ENCODE measurements around the gene CDK8. TPM values are rescaled to one million over a fixed set of nuclear protein-coding genes. Genes with fewer than 3 reads are reported as not detected.

CDK8 gene
- total and polyA plus RNA-seq, 2 experiments from 2014 or later, result 13.6 to 24.0 TPM

GRCh38 chr13:26327940-26328725 lies 74.2 kb downstream of the CDK8 start:
- no peak overlapping the region for H3K27ac ChIP-seq (ENCODE audit: low read depth)
- Mint-ChIP-seq H3K9me3 (no peaks in the 10 kb centered on the region; the same call in 2 of the 3 replicates), H3K27me3 (ENCODE audit: insufficient read depth, low read depth, poor library complexity) (no peaks in the 10 kb centered on the region), H3K4me1 (peaks cover 26% of the 10 kb centered on the region), H3K36me3 (ENCODE audit: low read depth) (no peaks in the 10 kb centered on the region; the same call in 2 of the 3 replicates), H3K4me3 (no peak overlapping the region), H3K27ac (no peak overlapping the region)
- H3K27me3 ChIP-seq (ENCODE audit: insufficient read depth), result no peaks in the 10 kb centered on the region
- peaks cover 16% of the 10 kb centered on the region for H3K4me1 ChIP-seq (ENCODE audit: insufficient read depth)
- DNase-seq (ENCODE audit: low spot score) (no peak), ATAC-seq (no peak)
- H4K20me1 ChIP-seq (replicated peaks; ENCODE audit: insufficient read depth), result peaks cover 29% of the 10 kb centered on the region
- no peaks in the 10 kb centered on the region for H3K9me2 ChIP-seq (ENCODE audit: insufficient read depth)
- no peak overlapping the region for H3K4me2 ChIP-seq
- TF ChIP-seq JUNB (IDR thresholded peaks at IDR 0.05; ENCODE audit: unreplicated experiment) (no peak), POLR2AphosphoS5 (IDR thresholded peaks at IDR 0.05; ENCODE audit: low read depth) (no peak), EZH2 (IDR thresholded peaks at IDR 0.05; ENCODE audit: low read depth, unreplicated experiment) (no peak), CREB1 (CRISPR knock-in tag; IDR thresholded peaks at IDR 0.05; ENCODE audit: low read depth) (no peak), EZH2phosphoT487 (IDR thresholded peaks at IDR 0.05; ENCODE audit: unreplicated experiment) (no peak), ZNF114 (CRISPR knock-in tag; IDR thresholded peaks at IDR 0.05) (no peak), ZNF331 (CRISPR knock-in tag; IDR thresholded peaks at IDR 0.05; ENCODE audit: low read depth) (no peak)
- TF ChIP-seq, protein P1, sequence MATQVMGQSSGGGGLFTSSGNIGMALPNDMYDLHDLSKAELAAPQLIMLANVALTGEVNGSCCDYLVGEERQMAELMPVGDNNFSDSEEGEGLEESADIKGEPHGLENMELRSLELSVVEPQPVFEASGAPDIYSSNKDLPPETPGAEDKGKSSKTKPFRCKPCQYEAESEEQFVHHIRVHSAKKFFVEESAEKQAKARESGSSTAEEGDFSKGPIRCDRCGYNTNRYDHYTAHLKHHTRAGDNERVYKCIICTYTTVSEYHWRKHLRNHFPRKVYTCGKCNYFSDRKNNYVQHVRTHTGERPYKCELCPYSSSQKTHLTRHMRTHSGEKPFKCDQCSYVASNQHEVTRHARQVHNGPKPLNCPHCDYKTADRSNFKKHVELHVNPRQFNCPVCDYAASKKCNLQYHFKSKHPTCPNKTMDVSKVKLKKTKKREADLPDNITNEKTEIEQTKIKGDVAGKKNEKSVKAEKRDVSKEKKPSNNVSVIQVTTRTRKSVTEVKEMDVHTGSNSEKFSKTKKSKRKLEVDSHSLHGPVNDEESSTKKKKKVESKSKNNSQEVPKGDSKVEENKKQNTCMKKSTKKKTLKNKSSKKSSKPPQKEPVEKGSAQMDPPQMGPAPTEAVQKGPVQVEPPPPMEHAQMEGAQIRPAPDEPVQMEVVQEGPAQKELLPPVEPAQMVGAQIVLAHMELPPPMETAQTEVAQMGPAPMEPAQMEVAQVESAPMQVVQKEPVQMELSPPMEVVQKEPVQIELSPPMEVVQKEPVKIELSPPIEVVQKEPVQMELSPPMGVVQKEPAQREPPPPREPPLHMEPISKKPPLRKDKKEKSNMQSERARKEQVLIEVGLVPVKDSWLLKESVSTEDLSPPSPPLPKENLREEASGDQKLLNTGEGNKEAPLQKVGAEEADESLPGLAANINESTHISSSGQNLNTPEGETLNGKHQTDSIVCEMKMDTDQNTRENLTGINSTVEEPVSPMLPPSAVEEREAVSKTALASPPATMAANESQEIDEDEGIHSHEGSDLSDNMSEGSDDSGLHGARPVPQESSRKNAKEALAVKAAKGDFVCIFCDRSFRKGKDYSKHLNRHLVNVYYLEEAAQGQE (IDR thresholded peaks at IDR 0.05; ENCODE audit: unreplicated experiment), result no peak
- TF ChIP-seq, protein P2, sequence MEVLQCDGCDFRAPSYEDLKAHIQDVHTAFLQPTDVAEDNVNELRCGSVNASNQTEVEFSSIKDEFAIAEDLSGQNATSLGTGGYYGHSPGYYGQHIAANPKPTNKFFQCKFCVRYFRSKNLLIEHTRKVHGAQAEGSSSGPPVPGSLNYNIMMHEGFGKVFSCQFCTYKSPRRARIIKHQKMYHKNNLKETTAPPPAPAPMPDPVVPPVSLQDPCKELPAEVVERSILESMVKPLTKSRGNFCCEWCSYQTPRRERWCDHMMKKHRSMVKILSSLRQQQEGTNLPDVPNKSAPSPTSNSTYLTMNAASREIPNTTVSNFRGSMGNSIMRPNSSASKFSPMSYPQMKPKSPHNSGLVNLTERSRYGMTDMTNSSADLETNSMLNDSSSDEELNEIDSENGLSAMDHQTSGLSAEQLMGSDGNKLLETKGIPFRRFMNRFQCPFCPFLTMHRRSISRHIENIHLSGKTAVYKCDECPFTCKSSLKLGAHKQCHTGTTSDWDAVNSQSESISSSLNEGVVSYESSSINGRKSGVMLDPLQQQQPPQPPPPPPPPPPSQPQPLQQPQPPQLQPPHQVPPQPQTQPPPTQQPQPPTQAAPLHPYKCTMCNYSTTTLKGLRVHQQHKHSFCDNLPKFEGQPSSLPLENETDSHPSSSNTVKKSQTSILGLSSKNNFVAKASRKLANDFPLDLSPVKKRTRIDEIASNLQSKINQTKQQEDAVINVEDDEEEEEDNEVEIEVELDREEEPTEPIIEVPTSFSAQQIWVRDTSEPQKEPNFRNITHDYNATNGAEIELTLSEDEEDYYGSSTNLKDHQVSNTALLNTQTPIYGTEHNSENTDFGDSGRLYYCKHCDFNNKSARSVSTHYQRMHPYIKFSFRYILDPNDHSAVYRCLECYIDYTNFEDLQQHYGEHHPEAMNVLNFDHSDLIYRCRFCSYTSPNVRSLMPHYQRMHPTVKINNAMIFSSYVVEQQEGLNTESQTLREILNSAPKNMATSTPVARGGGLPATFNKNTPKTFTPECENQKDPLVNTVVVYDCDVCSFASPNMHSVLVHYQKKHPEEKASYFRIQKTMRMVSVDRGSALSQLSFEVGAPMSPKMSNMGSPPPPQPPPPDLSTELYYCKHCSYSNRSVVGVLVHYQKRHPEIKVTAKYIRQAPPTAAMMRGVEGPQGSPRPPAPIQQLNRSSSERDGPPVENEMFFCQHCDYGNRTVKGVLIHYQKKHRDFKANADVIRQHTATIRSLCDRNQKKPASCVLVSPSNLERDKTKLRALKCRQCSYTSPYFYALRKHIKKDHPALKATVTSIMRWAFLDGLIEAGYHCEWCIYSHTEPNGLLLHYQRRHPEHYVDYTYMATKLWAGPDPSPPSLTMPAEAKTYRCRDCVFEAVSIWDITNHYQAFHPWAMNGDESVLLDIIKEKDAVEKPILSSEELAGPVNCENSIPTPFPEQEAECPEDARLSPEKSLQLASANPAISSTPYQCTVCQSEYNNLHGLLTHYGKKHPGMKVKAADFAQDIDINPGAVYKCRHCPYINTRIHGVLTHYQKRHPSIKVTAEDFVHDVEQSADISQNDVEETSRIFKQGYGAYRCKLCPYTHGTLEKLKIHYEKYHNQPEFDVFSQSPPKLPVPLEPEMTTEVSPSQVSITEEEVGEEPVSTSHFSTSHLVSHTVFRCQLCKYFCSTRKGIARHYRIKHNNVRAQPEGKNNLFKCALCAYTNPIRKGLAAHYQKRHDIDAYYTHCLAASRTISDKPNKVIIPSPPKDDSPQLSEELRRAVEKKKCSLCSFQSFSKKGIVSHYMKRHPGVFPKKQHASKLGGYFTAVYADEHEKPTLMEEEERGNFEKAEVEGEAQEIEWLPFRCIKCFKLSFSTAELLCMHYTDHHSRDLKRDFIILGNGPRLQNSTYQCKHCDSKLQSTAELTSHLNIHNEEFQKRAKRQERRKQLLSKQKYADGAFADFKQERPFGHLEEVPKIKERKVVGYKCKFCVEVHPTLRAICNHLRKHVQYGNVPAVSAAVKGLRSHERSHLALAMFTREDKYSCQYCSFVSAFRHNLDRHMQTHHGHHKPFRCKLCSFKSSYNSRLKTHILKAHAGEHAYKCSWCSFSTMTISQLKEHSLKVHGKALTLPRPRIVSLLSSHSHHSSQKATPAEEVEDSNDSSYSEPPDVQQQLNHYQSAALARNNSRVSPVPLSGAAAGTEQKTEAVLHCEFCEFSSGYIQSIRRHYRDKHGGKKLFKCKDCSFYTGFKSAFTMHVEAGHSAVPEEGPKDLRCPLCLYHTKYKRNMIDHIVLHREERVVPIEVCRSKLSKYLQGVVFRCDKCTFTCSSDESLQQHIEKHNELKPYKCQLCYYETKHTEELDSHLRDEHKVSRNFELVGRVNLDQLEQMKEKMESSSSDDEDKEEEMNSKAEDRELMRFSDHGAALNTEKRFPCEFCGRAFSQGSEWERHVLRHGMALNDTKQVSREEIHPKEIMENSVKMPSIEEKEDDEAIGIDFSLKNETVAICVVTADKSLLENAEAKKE (CRISPR knock-in tag; IDR thresholded peaks at IDR 0.05), result no peak
- TF ChIP-seq, protein P3, sequence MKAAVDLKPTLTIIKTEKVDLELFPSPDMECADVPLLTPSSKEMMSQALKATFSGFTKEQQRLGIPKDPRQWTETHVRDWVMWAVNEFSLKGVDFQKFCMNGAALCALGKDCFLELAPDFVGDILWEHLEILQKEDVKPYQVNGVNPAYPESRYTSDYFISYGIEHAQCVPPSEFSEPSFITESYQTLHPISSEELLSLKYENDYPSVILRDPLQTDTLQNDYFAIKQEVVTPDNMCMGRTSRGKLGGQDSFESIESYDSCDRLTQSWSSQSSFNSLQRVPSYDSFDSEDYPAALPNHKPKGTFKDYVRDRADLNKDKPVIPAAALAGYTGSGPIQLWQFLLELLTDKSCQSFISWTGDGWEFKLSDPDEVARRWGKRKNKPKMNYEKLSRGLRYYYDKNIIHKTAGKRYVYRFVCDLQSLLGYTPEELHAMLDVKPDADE (IDR thresholded peaks at IDR 0.05), result no peak
- no peak overlapping the region for H3K4me3 ChIP-seq
- no peak overlapping the region for H2AFZ ChIP-seq
- H3F3A ChIP-seq (replicated peaks; ENCODE audit: low read depth), result no peaks in the 10 kb centered on the region
- H3K79me2 ChIP-seq (replicated peaks; ENCODE audit: insufficient read depth), result peaks cover 97% of the 10 kb centered on the region
- H3K36me3 ChIP-seq (ENCODE audit: insufficient read depth), result no peaks in the 10 kb centered on the region; the same call in 1 of the 2 replicates

All from GM23338 (cell line).